HCT116 (cell line): ENCODE results near the gene NTNG1. TPM values are rescaled to one million over a fixed set of nuclear protein-coding genes. Genes with fewer than 3 reads are reported as not detected.

Source experiments
- ATAC-seq: fragments of 200-7000 bp; cut with Tn5 transposase; 2 replicates; pipeline ENCODE4 v1.9.1; 2020; ENCODE audit warnings: mild to moderate bottlenecking, moderate library complexity
- BruUV-seq: library from RNA; stranded (reverse); fragments of 400-500 nt; replicated peaks from 2 replicates; lab custom pipeline; 2021; lab: Mats Ljungman, UMichigan
- CTCF ChIA-PET: fragments of 300-600 bp; sonication (Branson Sonifier 250); formaldehyde crosslinking; loops from one replicate; lab custom pipeline; 2021; ENCODE audit warnings: antibody characterized with exemption; lab: Charles Lee
- POLR2A ChIA-PET: fragments of 300-600, 350-600 bp; sonication (Branson Sonifier 250); formaldehyde crosslinking; loops from one replicate; lab custom pipeline; 2021; ENCODE audit warnings: antibody characterized with exemption; lab: Charles Lee
- RAD21 ChIA-PET, 2 experiments: fragments of 300-600 bp; sonication (Branson Sonifier 250); formaldehyde crosslinking; loops; one replicate each; lab custom pipeline; 2023; ENCODE audit warnings: low total read pairs in 2 of 2; ENCODE audit not compliant: uncharacterized antibody in 2 of 2, unreplicated experiment in 2 of 2, low non-redundant PET in 1 of 2; lab: Charles Lee
- DNase-seq: peaks from one replicate; pipeline ENCODE4 v3.0.0-alpha.2; 2010; ENCODE audit warnings: low read depth, low spot score
- H2AFZ ChIP-seq: fragments of 200-600 bp; shearing (Covaris generic), sonication (generic); 2 replicates; pipeline ENCODE4 v1.6.1; 2017; ENCODE audit warnings: low read depth, mixed run types, mixed read lengths, antibody characterized with exemption, low read length; ENCODE audit not compliant: poor library complexity, severe bottlenecking
- H3K27ac ChIP-seq: 2 replicates; pipeline ENCODE4 v1.5.1; 2012; ENCODE audit warnings: low read depth, low read length
- H3K27me3 ChIP-seq: fragments of 200-600 bp; sonication (generic); 2 replicates; pipeline ENCODE4 v1.6.1; 2016; ENCODE audit warnings: mixed run types, low read length, mixed read lengths; ENCODE audit not compliant: insufficient read depth
- H3K36me3 ChIP-seq, 2 experiments: fragments of 200-500 bp in 1 of 2; fragments of 200-600 bp in 1 of 2; sonication (Bioruptor generic) in 1 of 2; sonication (generic) in 1 of 2; 2 replicates each; pipeline versions ENCODE4 v1.5.1 to v1.6.1; 2014 to 2016; ENCODE audit warnings: low read length in 2 of 2, inconsistent platforms in 1 of 2, mixed read lengths in 1 of 2, mixed run types in 1 of 2; ENCODE audit not compliant: insufficient read depth in 2 of 2, control insufficient read depth in 1 of 2
- H3K4me1 ChIP-seq, 2 experiments: fragments of 200-600 bp in 1 of 2; sonication (generic) in 1 of 2; 2 replicates each; pipeline versions ENCODE4 v1.5.1 to v1.6.1; 2012 to 2017; ENCODE audit warnings: low read length in 2 of 2, inconsistent platforms in 1 of 2, mild to moderate bottlenecking in 1 of 2, mixed read lengths in 1 of 2, mixed run types in 1 of 2, moderate library complexity in 1 of 2; ENCODE audit not compliant: insufficient read depth in 2 of 2, control insufficient read depth in 1 of 2
- H3K4me2 ChIP-seq: fragments of 200-600 bp; sonication (generic); 2 replicates; pipeline ENCODE4 v1.6.1; 2017; ENCODE audit warnings: mixed run types, low read length, mixed read lengths
- H3K4me3 ChIP-seq, 2 experiments: fragments of 200-600 bp in 1 of 2; sonication (generic) in 1 of 2; replicated peaks in 1 of 2; 2 replicates each; pipeline ENCODE4 v1.5.1; 2011 to 2016; ENCODE audit warnings: low read length in 2 of 2, control low read depth in 1 of 2, low read depth in 1 of 2, mild to moderate bottlenecking in 1 of 2, mixed read lengths in 1 of 2, mixed run types in 1 of 2
- H3K79me2 ChIP-seq: fragments of 200-600 bp; sonication (generic); 2 replicates; pipeline ENCODE4 v1.6.1; 2017; ENCODE audit warnings: mild to moderate bottlenecking, mixed run types, low read length, moderate library complexity, mixed read lengths; ENCODE audit not compliant: insufficient read depth
- H3K9ac ChIP-seq: fragments of 200-600 bp; sonication (generic); 2 replicates; pipeline ENCODE4 v1.6.1; 2016; ENCODE audit warnings: low read length, mixed read lengths
- H3K9me2 ChIP-seq: fragments of 200-600 bp; sonication (generic), shearing (Covaris generic); 2 replicates; pipeline ENCODE4 v1.6.1; 2017; ENCODE audit warnings: mixed run types, mild to moderate bottlenecking, moderate library complexity; ENCODE audit not compliant: insufficient read depth
- H3K9me3 ChIP-seq, 2 experiments: fragments of 200-500 bp in 1 of 2; fragments of 200-600 bp in 1 of 2; sonication (Bioruptor generic) in 1 of 2; sonication (generic) in 1 of 2; 2 replicates each; pipeline ENCODE4 v1.6.1; 2014 to 2017; ENCODE audit warnings: low read length in 2 of 2, mixed read lengths in 2 of 2, inconsistent platforms in 1 of 2, low read depth in 1 of 2, mild to moderate bottlenecking in 1 of 2, mixed run types in 1 of 2, moderate library complexity in 1 of 2; ENCODE audit not compliant: control insufficient read depth in 1 of 2, insufficient read depth in 1 of 2
- H4K20me1 ChIP-seq: fragments of 200-600 bp; sonication (generic), shearing (Covaris generic); 2 replicates; pipeline ENCODE4 v1.6.1; 2017; ENCODE audit warnings: mixed run types, mild to moderate bottlenecking, moderate library complexity; ENCODE audit not compliant: insufficient read depth
- CEBPB ChIP-seq: IDR thresholded peaks from 2 replicates; pipeline ENCODE4 v1.6.1; 2012; ENCODE audit warnings: low read depth
- EGR1 ChIP-seq: IDR thresholded peaks from 2 replicates; pipeline ENCODE4 v1.6.1; 2012; ENCODE audit warnings: low read depth
- ELF1 ChIP-seq: IDR thresholded peaks from 2 replicates; pipeline ENCODE4 v1.6.1; 2012; ENCODE audit warnings: low read depth, borderline replicate concordance
- JUND ChIP-seq: IDR thresholded peaks from 2 replicates; pipeline ENCODE4 v1.6.1; 2012
- POLR2A ChIP-seq: IDR thresholded peaks from 2 replicates; pipeline ENCODE4 v1.7.0; 2011; ENCODE audit warnings: borderline replicate concordance; ENCODE audit not compliant: insufficient read depth, insufficient read length; ENCODE audit errors: extremely low read depth
- RAD21 ChIP-seq: IDR thresholded peaks from 2 replicates; pipeline ENCODE4 v1.6.1; 2012; ENCODE audit warnings: low read depth, mild to moderate bottlenecking
- SIN3A ChIP-seq: IDR thresholded peaks from 2 replicates; pipeline ENCODE4 v1.6.1; 2012; ENCODE audit warnings: low read depth
- TCF7L2 ChIP-seq: IDR thresholded peaks from 2 replicates; pipeline ENCODE4 v1.7.0; 2011; ENCODE audit warnings: borderline replicate concordance, inconsistent platforms; ENCODE audit not compliant: insufficient read depth, insufficient read length; ENCODE audit errors: extremely low read depth
- YY1 ChIP-seq: IDR thresholded peaks from 2 replicates; pipeline ENCODE4 v1.6.1; 2011; ENCODE audit warnings: low read length, low read depth, moderate library complexity, mild to moderate bottlenecking; ENCODE audit not compliant: insufficient replicate concordance; ENCODE audit errors: extremely low read depth
- ZFX ChIP-seq: fragments of 450-650 bp; IDR thresholded peaks from 2 replicates; pipeline ENCODE4 v1.6.1; 2017
- intact Hi-C: fragments of 100-400 bp; cut with micrococcal nuclease; formaldehyde crosslinking; loops from 2 replicates; pipeline ENCODE4 v1.10.0; 2022
- total RNA-seq: library from RNA; stranded (reverse); gene quantifications from one replicate; pipeline ENCODE4 v1.2.1, GENCODE V29; 2021; ENCODE audit not compliant: unreplicated experiment
- TF ChIP-seq, protein P1 (sequence below), 3 experiments: fragments of 200-600 bp in 1 of 3; sonication (generic) in 1 of 3; IDR thresholded peaks in 2 of 3; conservative IDR thresholded peaks in 1 of 3; 2 replicates each; pipeline ENCODE4 v1.5.1; 2012 to 2017; ENCODE audit warnings: low read depth in 2 of 3, low read length in 2 of 3, antibody characterized with exemption in 1 of 3, borderline replicate concordance in 1 of 3, control low read depth in 1 of 3, mild to moderate bottlenecking in 1 of 3, mixed read lengths in 1 of 3, mixed run types in 1 of 3, moderate library complexity in 1 of 3; ENCODE audit not compliant: insufficient read depth in 1 of 3
- TF ChIP-seq, protein P2 (sequence below): IDR thresholded peaks from 2 replicates; pipeline ENCODE4 v1.6.1; 2012
- TF ChIP-seq, protein P3 (sequence below): IDR thresholded peaks from 2 replicates; pipeline ENCODE4 v1.6.1; 2012; ENCODE audit warnings: low read depth

NTNG1 gene
- total RNA-seq, 1 experiment from 2014 or later, result not detected

DNA sequence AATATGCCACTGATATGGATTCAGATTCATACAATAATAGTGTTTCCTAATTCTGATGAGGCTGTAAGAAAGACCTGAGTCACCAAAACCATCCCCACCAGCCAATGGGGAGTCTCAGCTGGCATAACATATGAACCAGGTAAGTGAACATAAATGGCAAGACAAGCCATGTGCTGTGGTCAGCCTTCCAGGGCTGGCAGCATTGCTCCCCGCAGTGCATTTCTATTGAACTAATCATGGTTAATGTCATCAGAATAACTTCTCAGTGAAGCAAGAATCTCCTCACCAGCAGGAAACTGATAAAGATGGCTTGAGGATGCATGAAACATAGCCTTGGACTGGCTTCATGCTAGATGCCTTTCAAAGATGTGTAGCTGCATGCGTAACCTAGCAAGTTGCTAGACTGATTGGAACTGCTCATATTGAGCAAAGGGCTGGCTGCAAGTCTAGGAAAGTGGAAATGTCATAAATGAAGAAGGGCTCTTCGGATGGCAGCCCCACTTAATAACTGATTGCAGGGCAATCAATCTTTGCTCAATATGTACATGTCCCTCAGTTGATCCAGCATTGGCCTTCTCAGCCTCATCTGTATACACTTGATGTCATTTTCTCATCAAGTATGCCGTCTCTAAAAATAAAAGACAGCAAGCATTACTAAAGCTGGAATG is 88.0 kb downstream of the NTNG1 start:
- ChIA-PET CTCF (no interaction called here), POLR2A (no interaction called here), RAD21 (no interaction called here)
- H3K9me3 ChIP-seq, result peaks cover 4 to 28% of the 10 kb centered on the region in 2 experiments; a peak in 2 of 4 replicates
- no peak overlapping the region for H2AFZ ChIP-seq
- ATAC-seq (no peak), DNase-seq (no peak)
- H3K4me2 ChIP-seq, result no peak overlapping the region
- H3K9me2 ChIP-seq, result no peaks in the 10 kb centered on the region
- intact Hi-C loops, result no loop called here
- H3K4me3 ChIP-seq, result no peak overlapping the region
- BruUV-seq, result no TSS peak
- no peak overlapping the region for H3K9ac ChIP-seq
- no peaks in the 10 kb centered on the region for H3K79me2 ChIP-seq
- H3K27me3 ChIP-seq, result no peaks in the 10 kb centered on the region
- TF ChIP-seq TCF7L2 (no peak), JUND (no peak), RAD21 (no peak), EGR1 (no peak), POLR2A (no peak), SIN3A (no peak), ZFX (no peak), YY1 (no peak), ELF1 (no peak), CEBPB (no peak)
- TF ChIP-seq, protein P1, sequence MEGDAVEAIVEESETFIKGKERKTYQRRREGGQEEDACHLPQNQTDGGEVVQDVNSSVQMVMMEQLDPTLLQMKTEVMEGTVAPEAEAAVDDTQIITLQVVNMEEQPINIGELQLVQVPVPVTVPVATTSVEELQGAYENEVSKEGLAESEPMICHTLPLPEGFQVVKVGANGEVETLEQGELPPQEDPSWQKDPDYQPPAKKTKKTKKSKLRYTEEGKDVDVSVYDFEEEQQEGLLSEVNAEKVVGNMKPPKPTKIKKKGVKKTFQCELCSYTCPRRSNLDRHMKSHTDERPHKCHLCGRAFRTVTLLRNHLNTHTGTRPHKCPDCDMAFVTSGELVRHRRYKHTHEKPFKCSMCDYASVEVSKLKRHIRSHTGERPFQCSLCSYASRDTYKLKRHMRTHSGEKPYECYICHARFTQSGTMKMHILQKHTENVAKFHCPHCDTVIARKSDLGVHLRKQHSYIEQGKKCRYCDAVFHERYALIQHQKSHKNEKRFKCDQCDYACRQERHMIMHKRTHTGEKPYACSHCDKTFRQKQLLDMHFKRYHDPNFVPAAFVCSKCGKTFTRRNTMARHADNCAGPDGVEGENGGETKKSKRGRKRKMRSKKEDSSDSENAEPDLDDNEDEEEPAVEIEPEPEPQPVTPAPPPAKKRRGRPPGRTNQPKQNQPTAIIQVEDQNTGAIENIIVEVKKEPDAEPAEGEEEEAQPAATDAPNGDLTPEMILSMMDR (IDR thresholded peaks at IDR 0.05 in 2 of 3, conservative IDR thresholded peaks at IDR 0.05 in 1 of 3; ENCODE audit: borderline replicate concordance in 1 of 3, insufficient read depth in 1 of 3, low read depth in 2 of 3, low read length in 2 of 3), result no peak
- TF ChIP-seq, protein P2, sequence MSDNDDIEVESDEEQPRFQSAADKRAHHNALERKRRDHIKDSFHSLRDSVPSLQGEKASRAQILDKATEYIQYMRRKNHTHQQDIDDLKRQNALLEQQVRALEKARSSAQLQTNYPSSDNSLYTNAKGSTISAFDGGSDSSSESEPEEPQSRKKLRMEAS, result no peak
- TF ChIP-seq, protein P3, sequence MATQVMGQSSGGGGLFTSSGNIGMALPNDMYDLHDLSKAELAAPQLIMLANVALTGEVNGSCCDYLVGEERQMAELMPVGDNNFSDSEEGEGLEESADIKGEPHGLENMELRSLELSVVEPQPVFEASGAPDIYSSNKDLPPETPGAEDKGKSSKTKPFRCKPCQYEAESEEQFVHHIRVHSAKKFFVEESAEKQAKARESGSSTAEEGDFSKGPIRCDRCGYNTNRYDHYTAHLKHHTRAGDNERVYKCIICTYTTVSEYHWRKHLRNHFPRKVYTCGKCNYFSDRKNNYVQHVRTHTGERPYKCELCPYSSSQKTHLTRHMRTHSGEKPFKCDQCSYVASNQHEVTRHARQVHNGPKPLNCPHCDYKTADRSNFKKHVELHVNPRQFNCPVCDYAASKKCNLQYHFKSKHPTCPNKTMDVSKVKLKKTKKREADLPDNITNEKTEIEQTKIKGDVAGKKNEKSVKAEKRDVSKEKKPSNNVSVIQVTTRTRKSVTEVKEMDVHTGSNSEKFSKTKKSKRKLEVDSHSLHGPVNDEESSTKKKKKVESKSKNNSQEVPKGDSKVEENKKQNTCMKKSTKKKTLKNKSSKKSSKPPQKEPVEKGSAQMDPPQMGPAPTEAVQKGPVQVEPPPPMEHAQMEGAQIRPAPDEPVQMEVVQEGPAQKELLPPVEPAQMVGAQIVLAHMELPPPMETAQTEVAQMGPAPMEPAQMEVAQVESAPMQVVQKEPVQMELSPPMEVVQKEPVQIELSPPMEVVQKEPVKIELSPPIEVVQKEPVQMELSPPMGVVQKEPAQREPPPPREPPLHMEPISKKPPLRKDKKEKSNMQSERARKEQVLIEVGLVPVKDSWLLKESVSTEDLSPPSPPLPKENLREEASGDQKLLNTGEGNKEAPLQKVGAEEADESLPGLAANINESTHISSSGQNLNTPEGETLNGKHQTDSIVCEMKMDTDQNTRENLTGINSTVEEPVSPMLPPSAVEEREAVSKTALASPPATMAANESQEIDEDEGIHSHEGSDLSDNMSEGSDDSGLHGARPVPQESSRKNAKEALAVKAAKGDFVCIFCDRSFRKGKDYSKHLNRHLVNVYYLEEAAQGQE, result no peak
- H3K27ac ChIP-seq, result no peak overlapping the region
- H3K4me1 ChIP-seq, result no peaks in the 10 kb centered on the region
- H4K20me1 ChIP-seq, result no peaks in the 10 kb centered on the region
- H3K36me3 ChIP-seq, result no peaks in the 10 kb centered on the region
